NT2/D1 (cell line): ENCODE measurements around the gene ZBTB11.

ENCODE experiments used
- SUZ12 ChIP-seq: IDR thresholded peaks from 2 replicates; pipeline ENCODE4 v1.6.1; 2011; ENCODE audit not compliant: insufficient read length, insufficient read depth; ENCODE audit errors: extremely low read depth
- YY1 ChIP-seq: IDR thresholded peaks from 2 replicates; pipeline ENCODE4 v1.6.1; 2011; ENCODE audit not compliant: insufficient read length, insufficient read depth

DNA sequence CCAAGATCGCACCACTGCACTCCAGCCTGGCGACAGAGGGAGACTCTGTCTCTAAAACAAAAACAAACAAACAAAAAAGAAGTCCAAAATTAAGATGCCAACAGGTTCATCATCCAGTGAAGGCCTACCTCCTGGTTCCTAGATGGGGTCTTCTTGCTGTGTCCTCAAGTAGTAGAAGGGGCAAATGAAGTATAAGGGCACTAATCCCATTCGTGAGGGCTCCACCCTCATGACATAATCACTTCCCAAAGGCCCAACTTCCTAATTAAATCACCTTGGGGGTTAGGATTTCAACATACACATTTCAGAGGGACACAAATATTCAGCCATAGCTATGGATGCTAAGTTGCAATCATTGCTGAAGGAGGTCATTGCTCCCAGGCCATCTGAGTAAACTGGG, 57.2 kb downstream of the ZBTB11 start:
- TF ChIP-seq SUZ12 (no peak), YY1 (no peak)
